OCI-LY1 (cell line): Measurements from ENCODE around the gene LMO2.

ENCODE experiments used
- H2AFZ ChIP-seq: fragments of 200-600 bp; sonication (generic), shearing (Covaris generic); 2 replicates; pipeline ENCODE4 v1.6.0; 2014; ENCODE audit warnings: antibody characterized with exemption, mild to moderate bottlenecking, low read length
- H3F3A ChIP-seq: fragments of 200-600 bp; sonication (generic), shearing (Covaris generic); 2 replicates; pipeline ENCODE4 v1.6.0; 2014; ENCODE audit warnings: mild to moderate bottlenecking, antibody characterized with exemption, low read length, moderate library complexity; ENCODE audit not compliant: insufficient read depth
- H3K27ac ChIP-seq: fragments of 200-600 bp; sonication (generic); 2 replicates; pipeline ENCODE4 v1.5.1; 2014; ENCODE audit warnings: low read length, mixed run types, mild to moderate bottlenecking, low read depth; ENCODE audit not compliant: poor library complexity, severe bottlenecking
- H3K27me3 ChIP-seq: fragments of 200-600 bp; sonication (generic); 2 replicates; pipeline ENCODE4 v1.6.0; 2014; ENCODE audit warnings: antibody characterized with exemption, mild to moderate bottlenecking, low read length, moderate library complexity; ENCODE audit not compliant: insufficient read depth
- H3K36me3 ChIP-seq: fragments of 200-600 bp; sonication (generic); 2 replicates; pipeline ENCODE4 v1.6.1; 2014; ENCODE audit warnings: mild to moderate bottlenecking, antibody characterized with exemption, low read length, moderate library complexity, mixed read lengths; ENCODE audit not compliant: insufficient read depth
- H3K4me1 ChIP-seq: fragments of 200-600 bp; sonication (generic); 2 replicates; pipeline ENCODE4 v1.5.1; 2014; ENCODE audit warnings: mild to moderate bottlenecking, low read length, moderate library complexity; ENCODE audit not compliant: insufficient read depth, severe bottlenecking
- H3K4me2 ChIP-seq: fragments of 200-600 bp; sonication (generic), shearing (Covaris generic); 2 replicates; pipeline ENCODE4 v1.6.1; 2014; ENCODE audit warnings: low read length
- H3K4me3 ChIP-seq: fragments of 200-600 bp; sonication (generic); 2 replicates; pipeline ENCODE4 v1.5.1; 2014; ENCODE audit warnings: low read length, low read depth, mild to moderate bottlenecking, mixed read lengths; ENCODE audit not compliant: poor library complexity, severe bottlenecking
- H3K79me2 ChIP-seq: fragments of 200-600 bp; shearing (Covaris generic); 2 replicates; pipeline ENCODE4 v1.6.1; 2016; ENCODE audit warnings: mixed run types, low read length, mixed read lengths; ENCODE audit not compliant: insufficient read depth
- H3K9ac ChIP-seq: fragments of 200-600 bp; sonication (generic), shearing (Covaris generic); 2 replicates; pipeline ENCODE4 v1.6.1; 2014; ENCODE audit warnings: mild to moderate bottlenecking, low read length, mixed read lengths
- H3K9me2 ChIP-seq: fragments of 200-600 bp; sonication (generic), shearing (Covaris generic); 2 replicates; pipeline ENCODE4 v1.6.1; 2014; ENCODE audit warnings: low read depth, mild to moderate bottlenecking, low read length, mixed read lengths
- H3K9me3 ChIP-seq: fragments of 200-600 bp; shearing (Covaris generic); 2 replicates; pipeline ENCODE4 v1.6.1; 2014; ENCODE audit warnings: low read length, mixed read lengths
- H4K20me1 ChIP-seq: fragments of 200-600 bp; sonication (generic), shearing (Covaris generic); 2 replicates; pipeline ENCODE4 v1.6.0; 2016; ENCODE audit warnings: mild to moderate bottlenecking, low read length; ENCODE audit not compliant: insufficient read depth
- EZH2 ChIP-seq: fragments of 200-600 bp; sonication (generic), shearing (Covaris generic); IDR thresholded peaks from 2 replicates; pipeline ENCODE4 v1.8.0; 2017; ENCODE audit warnings: borderline replicate concordance, mixed run types, mild to moderate bottlenecking, antibody characterized with exemption, low read length, moderate library complexity, mixed read lengths

LMO2 gene

DNA sequence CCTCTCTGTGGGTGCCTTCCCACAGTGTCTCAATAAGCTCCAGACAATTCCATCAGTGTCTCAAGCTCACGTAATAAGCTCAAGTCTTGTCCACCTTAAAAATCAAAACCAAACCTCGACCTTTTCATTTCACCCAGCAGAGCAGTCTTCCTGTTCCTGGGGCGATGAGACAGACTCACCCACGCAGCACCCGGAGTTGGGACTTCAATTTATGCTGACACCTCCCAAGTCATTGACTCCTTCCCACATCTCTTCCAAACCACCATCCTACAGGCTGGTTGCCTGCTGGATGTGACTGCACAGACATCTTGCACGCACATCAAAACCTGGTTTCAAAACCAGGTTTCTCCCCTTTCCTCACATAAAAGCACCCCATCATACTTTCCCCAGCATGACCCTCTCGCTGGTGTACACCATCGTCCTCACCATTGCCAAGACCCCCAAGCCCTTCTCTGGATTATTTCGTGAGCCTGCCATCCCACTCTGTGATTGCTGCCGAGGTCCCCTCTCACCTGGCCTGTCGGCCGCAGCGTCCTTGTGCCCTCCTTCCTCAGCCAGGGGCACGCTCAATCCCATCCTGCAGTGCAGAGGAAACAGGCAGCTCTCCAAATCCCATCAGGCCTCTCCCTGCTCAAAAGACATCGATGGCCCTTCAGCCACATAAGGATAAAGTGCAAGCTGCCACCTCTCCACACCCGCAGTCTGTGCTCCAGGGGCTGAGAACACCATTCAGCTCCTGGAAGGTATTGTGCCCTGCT is 72.4 kb downstream of the LMO2 start:
- Histone ChIP-seq H3K79me2 (no peaks in the 10 kb centered on the region), H4K20me1 (no peaks in the 10 kb centered on the region), H3K4me3 (no peak overlapping the region), H3K27ac (no peak overlapping the region), H3K9me3 (no peaks in the 10 kb centered on the region), H3K4me2 (no peak overlapping the region), H3F3A (no peaks in the 10 kb centered on the region), H3K4me1 (no peaks in the 10 kb centered on the region), H3K9me2 (no peaks in the 10 kb centered on the region), H3K27me3 (no peaks in the 10 kb centered on the region), H2AFZ (no peak overlapping the region), H3K9ac (no peak overlapping the region), H3K36me3 (no peaks in the 10 kb centered on the region)
- no peak for TF ChIP-seq EZH2
